H9 (cell line): ENCODE measurements around the gene KRTAP10-10. TPM values are rescaled to one million over a fixed set of nuclear protein-coding genes. Genes with fewer than 3 reads are reported as not detected.

ENCODE experiments used
- DNase-seq: peaks from one replicate; pipeline ENCODE4 v3.0.0-alpha.2; 2017
- H2AFZ ChIP-seq: one replicate; pipeline ENCODE4 v1.6.1; 2013; ENCODE audit warnings: mild to moderate bottlenecking, low read length, control low read depth, moderate library complexity
- H2AK5ac ChIP-seq: 2 replicates; pipeline ENCODE4 v1.6.1; 2013; ENCODE audit warnings: low read length, control low read depth, mixed read lengths; ENCODE audit not compliant: insufficient read length
- H2BK120ac ChIP-seq: one replicate; pipeline ENCODE4 v1.6.1; 2013; ENCODE audit warnings: low read depth, mild to moderate bottlenecking, low read length, control low read depth, inconsistent platforms; ENCODE audit not compliant: poor library complexity, severe bottlenecking
- H2BK12ac ChIP-seq: 2 replicates; pipeline ENCODE4 v1.6.1; 2013; ENCODE audit warnings: low read length, control low read depth, mixed read lengths, low read depth; ENCODE audit not compliant: insufficient read length
- H2BK15ac ChIP-seq: 2 replicates; pipeline ENCODE4 v1.6.1; 2013; ENCODE audit warnings: low read depth, low read length, control low read depth
- H2BK20ac ChIP-seq: one replicate; pipeline ENCODE4 v1.6.1; 2013; ENCODE audit warnings: low read depth, mild to moderate bottlenecking, low read length, control low read depth, inconsistent platforms; ENCODE audit not compliant: poor library complexity, severe bottlenecking
- H2BK5ac ChIP-seq: 2 replicates; pipeline ENCODE4 v1.6.1; 2013; ENCODE audit warnings: low read length, control low read depth, mixed read lengths; ENCODE audit not compliant: insufficient read length
- H3K14ac ChIP-seq: 2 replicates; pipeline ENCODE4 v1.6.1; 2013; ENCODE audit warnings: low read length, control low read depth; ENCODE audit not compliant: insufficient read depth
- H3K18ac ChIP-seq: 2 replicates; pipeline ENCODE4 v1.6.1; 2013; ENCODE audit warnings: low read depth, mild to moderate bottlenecking, mixed read lengths, low read length, control low read depth; ENCODE audit not compliant: insufficient read length
- H3K23ac ChIP-seq: 2 replicates; pipeline ENCODE4 v1.6.1; 2013; ENCODE audit warnings: low read length, control low read depth, mixed read lengths, low read depth; ENCODE audit not compliant: insufficient read length
- H3K23me2 ChIP-seq: 2 replicates; pipeline ENCODE4 v1.6.1; 2013; ENCODE audit warnings: low read depth, mild to moderate bottlenecking, mixed read lengths, low read length, control low read depth; ENCODE audit not compliant: insufficient read length, poor library complexity, severe bottlenecking
- H3K27ac ChIP-seq: 2 replicates; pipeline ENCODE4 v1.5.1; 2013; ENCODE audit warnings: low read length, control low read depth, mixed read lengths, low read depth; ENCODE audit not compliant: insufficient read length
- H3K27me3 ChIP-seq: 2 replicates; pipeline ENCODE4 v1.6.1; 2013; ENCODE audit warnings: low read length, control low read depth, inconsistent platforms; ENCODE audit not compliant: insufficient read depth
- H3K4ac ChIP-seq: 2 replicates; pipeline ENCODE4 v1.6.1; 2013; ENCODE audit warnings: low read depth, mild to moderate bottlenecking, control low read depth, inconsistent platforms, low read length, moderate library complexity
- H3K4me1 ChIP-seq: 2 replicates; pipeline ENCODE4 v1.6.1; 2013; ENCODE audit warnings: low read length, control low read depth, inconsistent platforms; ENCODE audit not compliant: insufficient read depth
- H3K4me2 ChIP-seq: 2 replicates; pipeline ENCODE4 v1.6.1; 2013; ENCODE audit warnings: low read length, control low read depth, mixed read lengths; ENCODE audit not compliant: insufficient read length, insufficient read depth
- H3K56ac ChIP-seq: 2 replicates; pipeline ENCODE4 v1.6.1; 2013; ENCODE audit warnings: low read depth, mild to moderate bottlenecking, mixed read lengths, low read length, control low read depth; ENCODE audit not compliant: insufficient read length
- H3K79me1 ChIP-seq: 2 replicates; pipeline ENCODE4 v1.6.1; 2013; ENCODE audit warnings: low read depth, mild to moderate bottlenecking, moderate library complexity, low read length, control low read depth, inconsistent platforms; ENCODE audit not compliant: insufficient read depth, poor library complexity, severe bottlenecking
- H3K79me2 ChIP-seq: 2 replicates; pipeline ENCODE4 v1.6.1; 2013; ENCODE audit warnings: low read length, control low read depth, inconsistent platforms; ENCODE audit not compliant: insufficient read depth
- H3K9ac ChIP-seq: 2 replicates; pipeline ENCODE4 v1.6.1; 2013; ENCODE audit warnings: low read length, control low read depth, mixed read lengths; ENCODE audit not compliant: insufficient read length; ENCODE audit errors: extremely low read depth
- H3K9me3 ChIP-seq: one replicate; pipeline ENCODE4 v1.6.1; 2013; ENCODE audit warnings: low read depth, low read length, inconsistent platforms; ENCODE audit not compliant: control insufficient read depth
- H3T11ph ChIP-seq: one replicate; pipeline ENCODE4 v1.6.1; 2013; ENCODE audit warnings: mild to moderate bottlenecking, low read length, control low read depth, inconsistent platforms
- H4K20me1 ChIP-seq: one replicate; pipeline ENCODE4 v1.6.1; 2013; ENCODE audit not compliant: control insufficient read depth, insufficient read length, insufficient read depth
- H4K5ac ChIP-seq: 2 replicates; pipeline ENCODE4 v1.6.1; 2013; ENCODE audit warnings: low read depth, mild to moderate bottlenecking, mixed read lengths, low read length, control low read depth; ENCODE audit not compliant: insufficient read length
- H4K8ac ChIP-seq: replicated peaks from 2 replicates; pipeline ENCODE4 v1.6.1; 2013; ENCODE audit warnings: low read length, control low read depth, mixed read lengths, low read depth; ENCODE audit not compliant: insufficient read length
- H4K91ac ChIP-seq: 2 replicates; pipeline ENCODE4 v1.6.1; 2013; ENCODE audit warnings: low read depth, mild to moderate bottlenecking, moderate library complexity, mixed read lengths, low read length, control low read depth; ENCODE audit not compliant: insufficient read length
- H3K27ac Mint-ChIP-seq, 3 experiments: 2 replicates in 2 of 3; 3 replicates in 1 of 3; pipeline ENCODE4 v1.8.0; 2020 to 2021; ENCODE audit warnings: mixed read lengths in 3 of 3, mild to moderate bottlenecking in 1 of 3, moderate library complexity in 1 of 3
- H3K27me3 Mint-ChIP-seq: 2 replicates; pipeline ENCODE4 v1.8.0; 2021; ENCODE audit warnings: low read depth, mild to moderate bottlenecking, moderate library complexity, mixed read lengths
- H3K36me3 Mint-ChIP-seq, 3 experiments: 2 replicates in 2 of 3; 3 replicates in 1 of 3; pipeline ENCODE4 v1.8.0; 2020 to 2021; ENCODE audit warnings: low read depth in 3 of 3, mixed read lengths in 3 of 3; ENCODE audit not compliant: insufficient read depth in 1 of 3
- H3K4me1 Mint-ChIP-seq, 2 experiments: 2 replicates each; pipeline ENCODE4 v1.8.0; 2020; ENCODE audit warnings: mixed read lengths in 2 of 2
- H3K4me3 Mint-ChIP-seq, 2 experiments: 2 replicates in 1 of 2; 3 replicates in 1 of 2; pipeline ENCODE4 v1.8.0; 2020 to 2021; ENCODE audit warnings: mild to moderate bottlenecking in 2 of 2, mixed read lengths in 2 of 2, moderate library complexity in 1 of 2
- H3K9me3 Mint-ChIP-seq, 2 experiments: 2 replicates in 1 of 2; 3 replicates in 1 of 2; pipeline ENCODE4 v1.8.0; 2020; ENCODE audit warnings: mild to moderate bottlenecking in 2 of 2, mixed read lengths in 2 of 2, moderate library complexity in 1 of 2
- WGBS: extraction: QIAGEN DNeasy Blood & Tissue Kit; methylation state at CpG from one replicate; pipeline ENCODE4 v1.1.7; 2013; ENCODE audit warnings: missing lambda C conversion rate, low lambda C conversion rate, mixed read lengths; ENCODE audit not compliant: insufficient read length; ENCODE audit errors: extremely low coverage; 5-methylcytosine and 5-hydroxymethylcytosine counted together
- total RNA-seq: library from RNA; stranded (reverse); gene quantifications from 2 replicates; pipeline ENCODE4 v1.2.1, GENCODE V29; 2021
- TF ChIP-seq, protein P1 (sequence below): fragments of 200-600 bp; sonication (generic); conservative IDR thresholded peaks from 3 replicates; pipeline ENCODE4 v1.8.0; 2021; ENCODE audit warnings: antibody characterized with exemption, mild to moderate bottlenecking

KRTAP10-10 gene
- total RNA-seq, 1 experiment from 2014 or later, result not detected

DNA sequence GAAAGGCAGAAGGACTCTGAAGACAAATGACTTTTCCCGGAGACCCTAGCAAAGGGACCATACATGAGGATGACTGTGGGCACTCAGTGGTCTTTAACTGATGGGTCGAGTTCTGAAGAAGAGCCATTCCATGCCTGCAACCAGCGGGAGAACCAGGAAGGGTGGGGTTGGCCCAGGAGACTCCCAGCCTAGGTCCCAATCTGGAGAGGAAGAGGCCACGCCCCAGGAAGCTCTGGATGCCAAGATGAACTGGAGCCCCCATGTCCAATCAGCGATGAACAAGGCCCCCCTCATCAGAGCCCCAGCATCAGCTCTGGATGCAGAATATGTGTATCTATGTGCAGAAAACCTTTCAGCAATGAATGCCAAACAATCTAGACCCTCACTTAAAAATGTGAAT, 3.6 kb downstream of the KRTAP10-10 start:
- Histone ChIP-seq H3K27me3 (no peaks in the 10 kb centered on the region), H3K18ac (no peak overlapping the region), H3K23me2 (no peaks in the 10 kb centered on the region), H3K79me1 (no peaks in the 10 kb centered on the region), H3K9me3 (no peaks in the 10 kb centered on the region), H3K56ac (no peak overlapping the region), H4K8ac (no peak overlapping the region), H3K4me2 (no peak overlapping the region), H2BK120ac (no peak overlapping the region), H2BK20ac (no peak overlapping the region), H2AK5ac (no peak overlapping the region), H3K27ac (no peak overlapping the region), H2BK15ac (no peak overlapping the region), H2BK5ac (no peak overlapping the region), H4K5ac (no peak overlapping the region), H4K20me1 (no peaks in the 10 kb centered on the region), H3K14ac (no peak overlapping the region), H3K4me1 (no peaks in the 10 kb centered on the region), H2AFZ (no peak overlapping the region), H3T11ph (no peak overlapping the region), H2BK12ac (no peak overlapping the region), H3K79me2 (no peaks in the 10 kb centered on the region), H3K23ac (no peak overlapping the region), H3K9ac (no peak overlapping the region), H3K4ac (no peak overlapping the region), H4K91ac (no peak overlapping the region)
- peaks cover 7 to 20% (median 13%) of the 10 kb centered on the region in 3 experiments for H3K36me3 Mint-ChIP-seq
- H3K9me3 Mint-ChIP-seq, result peaks cover 22% of the 10 kb centered on the region in 2 experiments
- H3K4me3 Mint-ChIP-seq, result no peak overlapping the region
- no CpG with 5 or more reads among the region's 5 CpGs for WGBS
- H3K27me3 Mint-ChIP-seq, result peaks cover 11% of the 10 kb centered on the region
- TF ChIP-seq, protein P1, sequence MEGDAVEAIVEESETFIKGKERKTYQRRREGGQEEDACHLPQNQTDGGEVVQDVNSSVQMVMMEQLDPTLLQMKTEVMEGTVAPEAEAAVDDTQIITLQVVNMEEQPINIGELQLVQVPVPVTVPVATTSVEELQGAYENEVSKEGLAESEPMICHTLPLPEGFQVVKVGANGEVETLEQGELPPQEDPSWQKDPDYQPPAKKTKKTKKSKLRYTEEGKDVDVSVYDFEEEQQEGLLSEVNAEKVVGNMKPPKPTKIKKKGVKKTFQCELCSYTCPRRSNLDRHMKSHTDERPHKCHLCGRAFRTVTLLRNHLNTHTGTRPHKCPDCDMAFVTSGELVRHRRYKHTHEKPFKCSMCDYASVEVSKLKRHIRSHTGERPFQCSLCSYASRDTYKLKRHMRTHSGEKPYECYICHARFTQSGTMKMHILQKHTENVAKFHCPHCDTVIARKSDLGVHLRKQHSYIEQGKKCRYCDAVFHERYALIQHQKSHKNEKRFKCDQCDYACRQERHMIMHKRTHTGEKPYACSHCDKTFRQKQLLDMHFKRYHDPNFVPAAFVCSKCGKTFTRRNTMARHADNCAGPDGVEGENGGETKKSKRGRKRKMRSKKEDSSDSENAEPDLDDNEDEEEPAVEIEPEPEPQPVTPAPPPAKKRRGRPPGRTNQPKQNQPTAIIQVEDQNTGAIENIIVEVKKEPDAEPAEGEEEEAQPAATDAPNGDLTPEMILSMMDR, result no peak
- no peak overlapping the region for H3K27ac Mint-ChIP-seq
- peaks cover 9 to 11% of the 10 kb centered on the region in 2 experiments for H3K4me1 Mint-ChIP-seq
- DNase-seq, result no peak
